PC-3 (cell line): ENCODE results near the gene NIN. TPM values are rescaled to one million over a fixed set of nuclear protein-coding genes. Genes with fewer than 3 reads are reported as not detected.

Source experiments
- ATAC-seq: fragments of 200-7000 bp; cut with Tn5 transposase; 2 replicates; pipeline ENCODE4 v1.9.1; 2020; ENCODE audit warnings: mild to moderate bottlenecking, moderate library complexity
- BruUV-seq: library from RNA; stranded (reverse); fragments of 400-500 nt; replicated peaks from 2 replicates; lab custom pipeline; 2021; lab: Mats Ljungman, UMichigan
- CTCF ChIA-PET: fragments of 300-600 bp; sonication (Branson Sonifier 250); formaldehyde crosslinking; loops from one replicate; lab custom pipeline; 2022; ENCODE audit warnings: antibody characterized with exemption; lab: Charles Lee
- POLR2A ChIA-PET: fragments of 300-600 bp; sonication (Branson Sonifier 250); formaldehyde crosslinking; loops from one replicate; lab custom pipeline; 2022; ENCODE audit warnings: antibody characterized with exemption; ENCODE audit not compliant: unreplicated experiment; lab: Charles Lee
- DNase-seq: peaks from one replicate; pipeline ENCODE4 v3.0.0-alpha.2; 2015
- H2AFZ ChIP-seq: fragments of 300-600 bp; sonication (generic); 2 replicates; pipeline ENCODE4 v1.6.0; 2016; ENCODE audit warnings: antibody characterized with exemption, low read length
- H3F3A ChIP-seq: fragments of 300-600 bp; sonication (generic); one replicate; pipeline ENCODE4 v1.6.0; 2017; ENCODE audit warnings: antibody characterized with exemption, low read length, control low read depth, mild to moderate bottlenecking; ENCODE audit not compliant: unreplicated experiment
- H3K27ac ChIP-seq: fragments of 300-600 bp; sonication (generic); 2 replicates; pipeline ENCODE4 v1.5.1; 2016; ENCODE audit warnings: mild to moderate bottlenecking, low read length
- H3K27me3 ChIP-seq: fragments of 300-600 bp; sonication (generic); 2 replicates; pipeline ENCODE4 v1.6.1; 2016; ENCODE audit warnings: low read length, mixed read lengths
- H3K36me3 ChIP-seq: fragments of 300-600 bp; sonication (generic); 2 replicates; pipeline ENCODE4 v1.6.1; 2016; ENCODE audit warnings: low read depth, mixed run types, low read length, mixed read lengths
- H3K4me1 ChIP-seq: fragments of 300-600 bp; sonication (generic); 2 replicates; pipeline ENCODE4 v1.5.1; 2016; ENCODE audit warnings: low read length; ENCODE audit not compliant: insufficient read depth
- H3K4me2 ChIP-seq: fragments of 300-600 bp; sonication (generic); 2 replicates; pipeline ENCODE4 v1.6.0; 2016; ENCODE audit warnings: low read length
- H3K4me3 ChIP-seq: fragments of 300-600 bp; sonication (generic); 2 replicates; pipeline ENCODE4 v1.5.1; 2016; ENCODE audit warnings: mild to moderate bottlenecking, low read length, mixed read lengths
- H3K79me2 ChIP-seq: fragments of 300-600 bp; sonication (generic); 2 replicates; pipeline ENCODE4 v1.6.1; 2017; ENCODE audit warnings: low read length, mixed read lengths
- H3K9ac ChIP-seq: fragments of 300-600 bp; sonication (generic); 2 replicates; pipeline ENCODE4 v1.6.0; 2016; ENCODE audit warnings: mild to moderate bottlenecking, low read length
- H3K9me2 ChIP-seq: fragments of 300-600 bp; sonication (generic); replicated peaks from 2 replicates; pipeline ENCODE4 v1.6.1; 2016; ENCODE audit warnings: mixed run types, low read length, mixed read lengths
- H3K9me3 ChIP-seq: fragments of 300-600 bp; sonication (generic); 2 replicates; pipeline ENCODE4 v1.6.1; 2016; ENCODE audit warnings: low read length, mixed read lengths
- H4K20me1 ChIP-seq: fragments of 300-600 bp; sonication (generic); 2 replicates; pipeline ENCODE4 v1.6.1; 2016; ENCODE audit warnings: low read length, mixed read lengths
- EZH2 ChIP-seq: fragments of 300-600 bp; sonication (generic); IDR thresholded peaks from one replicate; pipeline ENCODE4 v1.6.1; 2017; ENCODE audit warnings: antibody characterized with exemption, mild to moderate bottlenecking, low read length; ENCODE audit not compliant: unreplicated experiment
- EZH2phosphoT487 ChIP-seq: fragments of 300-600 bp; sonication (generic); IDR thresholded peaks from 2 replicates; pipeline ENCODE4 v1.6.1; 2018; ENCODE audit warnings: mild to moderate bottlenecking, antibody characterized with exemption, low read length, borderline replicate concordance
- intact Hi-C: fragments of 100-400 bp; cut with micrococcal nuclease; formaldehyde crosslinking; loops from 2 replicates; pipeline ENCODE4 v1.9.0; 2023
- total RNA-seq: library from RNA; depleted of rRNA; stranded (reverse); fragments of >200 nt; gene quantifications from 2 replicates; pipeline ENCODE4 v1.2.3, GENCODE V29; 2014
- TF ChIP-seq, protein P1 (sequence below): fragments of 300-600 bp; sonication (generic); conservative IDR thresholded peaks from 2 replicates; pipeline ENCODE4 v1.5.1; 2017; ENCODE audit warnings: antibody characterized with exemption, low read depth, mild to moderate bottlenecking, low read length

The NIN gene
- total RNA-seq, 1 experiment from 2014 or later: 34.3 TPM

DNA sequence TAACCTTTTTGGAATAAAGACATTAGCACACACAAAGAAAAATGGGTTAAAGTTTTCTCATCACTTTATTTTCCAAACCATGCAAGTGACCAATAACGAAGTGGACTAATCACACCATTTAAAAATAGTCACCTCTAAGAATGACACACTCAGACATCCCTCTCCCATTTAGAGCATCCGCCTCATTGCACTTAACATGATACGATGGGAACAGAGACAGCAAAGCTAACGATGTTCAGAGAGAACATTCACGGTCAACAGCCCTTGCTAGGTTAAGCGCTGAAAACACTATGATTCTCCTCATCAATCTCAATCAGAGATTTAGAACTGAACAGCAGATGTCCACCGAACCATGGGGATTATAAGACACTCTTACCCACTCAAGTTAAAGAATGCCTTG lies 35.8 kb downstream of the NIN start:
- Histone ChIP-seq H3K79me2 (no peaks in the 10 kb centered on the region), H3K4me1 (peaks cover 13% of the 10 kb centered on the region), H3K27ac (no peak overlapping the region), H3K9ac (no peak overlapping the region), H4K20me1 (no peaks in the 10 kb centered on the region), H3K27me3 (no peaks in the 10 kb centered on the region), H3K9me2 (no peaks in the 10 kb centered on the region), H2AFZ (no peak overlapping the region), H3K4me3 (no peak overlapping the region), H3K9me3 (no peaks in the 10 kb centered on the region), H3K36me3 (no peaks in the 10 kb centered on the region), H3K4me2 (no peak overlapping the region), H3F3A (no peaks in the 10 kb centered on the region)
- DNase-seq (no peak), ATAC-seq (no peak)
- ChIA-PET POLR2A (interaction anchor here (0.7 kb wide), 1 partner anchor 203 kb away, joined by 3 read pairs; no protein-coding TSS in a partner anchor), CTCF (no interaction called here)
- BruUV-seq: no TSS peak
- intact Hi-C loops: no loop called here
- TF ChIP-seq, protein P1, sequence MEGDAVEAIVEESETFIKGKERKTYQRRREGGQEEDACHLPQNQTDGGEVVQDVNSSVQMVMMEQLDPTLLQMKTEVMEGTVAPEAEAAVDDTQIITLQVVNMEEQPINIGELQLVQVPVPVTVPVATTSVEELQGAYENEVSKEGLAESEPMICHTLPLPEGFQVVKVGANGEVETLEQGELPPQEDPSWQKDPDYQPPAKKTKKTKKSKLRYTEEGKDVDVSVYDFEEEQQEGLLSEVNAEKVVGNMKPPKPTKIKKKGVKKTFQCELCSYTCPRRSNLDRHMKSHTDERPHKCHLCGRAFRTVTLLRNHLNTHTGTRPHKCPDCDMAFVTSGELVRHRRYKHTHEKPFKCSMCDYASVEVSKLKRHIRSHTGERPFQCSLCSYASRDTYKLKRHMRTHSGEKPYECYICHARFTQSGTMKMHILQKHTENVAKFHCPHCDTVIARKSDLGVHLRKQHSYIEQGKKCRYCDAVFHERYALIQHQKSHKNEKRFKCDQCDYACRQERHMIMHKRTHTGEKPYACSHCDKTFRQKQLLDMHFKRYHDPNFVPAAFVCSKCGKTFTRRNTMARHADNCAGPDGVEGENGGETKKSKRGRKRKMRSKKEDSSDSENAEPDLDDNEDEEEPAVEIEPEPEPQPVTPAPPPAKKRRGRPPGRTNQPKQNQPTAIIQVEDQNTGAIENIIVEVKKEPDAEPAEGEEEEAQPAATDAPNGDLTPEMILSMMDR: no peak
- TF ChIP-seq EZH2 (no peak), EZH2phosphoT487 (no peak)

DNA sequence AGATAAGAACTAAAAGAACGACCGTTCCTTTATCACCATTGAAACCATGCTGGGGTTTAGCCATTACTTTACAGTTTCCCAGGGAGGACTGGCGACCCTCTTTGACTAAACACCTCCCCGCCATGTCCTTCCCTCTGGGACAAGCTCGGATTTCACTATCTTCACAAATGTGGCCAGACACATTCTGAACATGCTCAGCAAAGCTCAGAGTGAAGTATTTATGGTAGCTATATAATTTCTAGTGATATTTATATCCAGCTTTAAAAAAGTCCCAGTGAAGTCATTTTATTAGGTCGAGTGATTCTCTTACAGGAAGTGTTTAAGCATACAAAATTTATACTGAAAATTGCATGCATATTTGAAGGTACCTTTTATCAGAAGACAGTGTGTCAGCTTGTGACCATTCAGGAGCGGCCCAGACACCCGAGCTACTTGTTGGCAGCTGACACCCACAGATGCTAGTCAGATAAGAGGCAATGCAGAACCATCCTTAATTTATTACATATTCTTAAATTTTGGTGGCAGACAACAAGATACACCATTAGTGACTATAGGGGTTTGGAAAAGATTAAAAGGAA lies 36.8 kb downstream of the NIN start:
- intact Hi-C loops: no loop called here
- Histone ChIP-seq H3K4me1 (peaks cover 4% of the 10 kb centered on the region), H3F3A (no peaks in the 10 kb centered on the region), H3K9me2 (no peaks in the 10 kb centered on the region), H3K4me2 (no peak overlapping the region), H3K9ac (no peak overlapping the region), H3K36me3 (no peaks in the 10 kb centered on the region), H4K20me1 (no peaks in the 10 kb centered on the region), H3K27me3 (no peaks in the 10 kb centered on the region), H3K4me3 (no peak overlapping the region), H3K9me3 (no peaks in the 10 kb centered on the region), H3K27ac (no peak overlapping the region), H3K79me2 (no peaks in the 10 kb centered on the region), H2AFZ (no peak overlapping the region)
- TF ChIP-seq, protein P1: no peak
- TF ChIP-seq EZH2phosphoT487: no peak
- TF ChIP-seq EZH2: no peak
- ATAC-seq (peak; percentile 89), DNase-seq (no peak)
- ChIA-PET POLR2A (interaction anchor here (0.6 to 0.8 kb wide), 5 partner anchors 29 to 202 kb away, joined by 3 to 5 read pairs (median 4); partner anchors contain the start of gene NIN), CTCF (interaction anchor here (0.5 to 1.1 kb wide), 4 partner anchors 25 to 250 kb away, joined by 3 to 9 read pairs (median 5); no protein-coding TSS in a partner anchor)
- no TSS peak for BruUV-seq

DNA sequence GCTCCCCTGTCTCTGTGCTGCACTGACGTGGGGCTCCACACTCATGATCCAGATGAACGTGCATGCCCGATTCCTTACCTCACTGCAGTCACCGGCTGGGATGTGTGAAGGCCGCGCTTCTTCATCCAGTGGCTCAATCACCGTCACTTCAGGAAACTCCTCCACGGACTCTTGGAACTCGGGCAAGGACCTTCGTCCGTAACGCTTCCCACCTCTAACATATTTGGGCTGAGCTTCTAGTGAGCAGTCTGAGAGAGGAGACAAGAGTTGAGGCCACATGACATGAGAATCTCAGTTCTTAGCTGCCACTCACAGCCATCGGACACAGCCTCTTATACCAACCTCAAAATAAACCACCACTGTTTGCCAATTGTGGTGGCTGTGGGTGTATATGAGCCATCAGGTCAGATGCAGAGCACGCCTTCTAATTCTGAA lies 38.3 kb downstream of the NIN start:
- CTCF ChIA-PET: no interaction called here
- DNase-seq (no peak), ATAC-seq (no peak)
- TF ChIP-seq, protein P1: no peak
- no peak for TF ChIP-seq EZH2phosphoT487
- no peak for TF ChIP-seq EZH2
- H3K9ac ChIP-seq: no peak overlapping the region
- no peak overlapping the region for H3K4me3 ChIP-seq
- no peaks in the 10 kb centered on the region for H3K36me3 ChIP-seq
- H3K9me3 ChIP-seq: no peaks in the 10 kb centered on the region
- no TSS peak for BruUV-seq
- H3K9me2 ChIP-seq: no peaks in the 10 kb centered on the region
- H2AFZ ChIP-seq: no peak overlapping the region
- no peaks in the 10 kb centered on the region for H4K20me1 ChIP-seq
- intact Hi-C loops: no loop called here
- H3K27me3 ChIP-seq: no peaks in the 10 kb centered on the region
- H3K4me2 ChIP-seq: no peak overlapping the region
- no peaks in the 10 kb centered on the region for H3K79me2 ChIP-seq
- no peaks in the 10 kb centered on the region for H3F3A ChIP-seq
- POLR2A ChIA-PET: no interaction called here
- H3K4me1 ChIP-seq: peaks cover 3% of the 10 kb centered on the region; the same call in 1 of the 2 replicates
- H3K27ac ChIP-seq: no peak overlapping the region
